GM18909 (cell line): ENCODE measurements around the gene TMEM91.

Source experiments
- ATAC-seq: cut with Tn5 transposase; IDR thresholded peaks from one replicate; pipeline ENCODE4 v1.9.1; 2021; ENCODE audit warnings: mild to moderate bottlenecking; ENCODE audit not compliant: unreplicated experiment, poor library complexity

The TMEM91 gene

GRCh38 chr19:41409288-41409687 lies 33.0 kb downstream of the TMEM91 start:
- no peak for ATAC-seq

GRCh38 chr19:41410336-41411054 lies 34.2 kb downstream of the TMEM91 start:
- no peak for ATAC-seq

DNA sequence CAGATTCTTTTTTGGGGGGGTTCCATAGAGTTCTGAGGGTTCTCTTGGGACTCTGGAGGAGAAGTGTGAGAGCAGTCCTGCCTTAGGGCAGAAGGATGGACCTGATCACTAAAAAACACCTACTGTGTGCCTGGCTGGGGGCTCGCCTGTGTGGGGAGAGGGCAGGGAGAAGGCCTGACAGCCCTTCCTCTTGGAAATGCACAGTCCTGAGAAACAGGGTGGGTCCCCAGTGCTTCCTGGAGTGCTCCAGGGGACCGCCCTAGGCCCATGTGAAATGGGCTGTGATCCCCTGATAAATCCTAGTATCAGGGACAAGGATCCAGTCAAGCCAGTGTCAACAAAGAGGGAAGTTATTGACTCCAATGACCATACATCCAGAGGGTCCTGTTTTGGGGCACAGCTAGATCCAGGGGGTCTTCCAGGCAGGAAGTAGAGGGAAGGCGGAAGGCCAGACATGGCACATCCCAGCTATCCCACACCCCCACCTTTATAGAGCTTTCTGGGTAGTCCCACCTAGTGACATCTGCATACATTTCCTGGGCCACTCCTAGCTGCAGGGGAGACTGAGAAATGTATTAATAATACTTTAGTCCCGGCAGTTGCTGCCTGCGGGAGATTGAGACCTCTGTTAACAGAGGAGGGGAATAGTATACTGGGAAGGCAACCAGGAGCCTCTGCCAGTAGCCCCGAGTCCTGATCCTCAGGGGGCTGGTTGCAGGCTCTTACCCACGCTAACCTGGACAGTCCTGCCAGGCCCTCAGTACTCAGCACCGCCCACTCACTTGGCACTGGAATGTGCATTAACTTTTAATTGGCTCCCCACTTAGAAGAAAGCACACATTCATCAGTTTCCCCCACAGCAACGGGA lies 35.0 kb downstream of the TMEM91 start:
- no peak for ATAC-seq

GRCh38 chr19:41411968-41412265 lies 35.6 kb downstream of the TMEM91 start:
- no peak for ATAC-seq

GRCh38 chr19:41412953-41413352 lies 36.6 kb downstream of the TMEM91 start:
- ATAC-seq: no peak

DNA sequence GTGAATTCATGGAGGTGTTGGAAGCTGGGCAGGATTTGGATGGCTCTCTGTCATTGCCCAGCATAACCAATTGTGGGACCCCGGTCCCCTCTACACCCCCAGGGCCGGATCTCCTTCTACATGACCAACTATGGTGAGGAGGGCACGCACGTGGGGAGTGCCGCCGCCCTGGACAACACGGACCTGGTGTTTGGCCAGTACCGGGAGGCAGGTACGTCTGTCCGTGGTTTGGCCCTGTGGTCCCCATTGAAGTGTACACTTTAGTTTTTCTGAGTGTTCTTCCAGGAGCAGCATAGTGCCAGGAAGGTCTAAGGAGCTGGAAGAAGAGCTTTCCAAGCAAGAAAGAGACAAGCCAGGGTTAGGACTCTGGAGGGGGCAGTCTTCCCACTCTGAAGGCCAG lies 37.6 kb downstream of the TMEM91 start:
- ATAC-seq: no peak

GRCh38 chr19:41414461-41414860 lies 38.1 kb downstream of the TMEM91 start:
- ATAC-seq: no peak

GRCh38 chr19:41415154-41415571 lies 38.8 kb downstream of the TMEM91 start:
- no peak for ATAC-seq

DNA sequence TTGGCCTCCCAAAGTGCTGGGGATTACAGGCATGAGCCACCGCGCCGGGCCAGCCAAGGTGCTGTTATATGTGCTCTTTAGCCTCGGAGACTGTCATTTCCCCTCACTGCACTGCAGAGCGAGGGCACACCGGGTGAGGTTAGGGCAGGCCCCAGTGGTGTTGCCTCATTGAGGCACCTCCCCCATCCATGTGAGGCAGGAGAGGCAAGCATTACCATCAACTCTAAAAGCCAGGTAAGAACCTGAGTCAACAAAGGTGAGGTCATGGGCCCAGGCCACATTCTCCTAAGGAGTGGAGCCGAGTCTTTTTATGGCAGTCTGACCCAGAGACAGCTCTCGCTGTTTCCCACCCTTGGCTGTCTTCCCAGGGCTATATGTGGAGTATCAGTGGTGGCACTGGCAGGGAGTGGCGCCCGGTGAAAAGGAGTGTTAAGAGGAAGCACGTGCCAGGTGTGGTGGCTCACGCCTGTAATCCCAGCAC lies 39.9 kb downstream of the TMEM91 start:
- no peak for ATAC-seq

DNA sequence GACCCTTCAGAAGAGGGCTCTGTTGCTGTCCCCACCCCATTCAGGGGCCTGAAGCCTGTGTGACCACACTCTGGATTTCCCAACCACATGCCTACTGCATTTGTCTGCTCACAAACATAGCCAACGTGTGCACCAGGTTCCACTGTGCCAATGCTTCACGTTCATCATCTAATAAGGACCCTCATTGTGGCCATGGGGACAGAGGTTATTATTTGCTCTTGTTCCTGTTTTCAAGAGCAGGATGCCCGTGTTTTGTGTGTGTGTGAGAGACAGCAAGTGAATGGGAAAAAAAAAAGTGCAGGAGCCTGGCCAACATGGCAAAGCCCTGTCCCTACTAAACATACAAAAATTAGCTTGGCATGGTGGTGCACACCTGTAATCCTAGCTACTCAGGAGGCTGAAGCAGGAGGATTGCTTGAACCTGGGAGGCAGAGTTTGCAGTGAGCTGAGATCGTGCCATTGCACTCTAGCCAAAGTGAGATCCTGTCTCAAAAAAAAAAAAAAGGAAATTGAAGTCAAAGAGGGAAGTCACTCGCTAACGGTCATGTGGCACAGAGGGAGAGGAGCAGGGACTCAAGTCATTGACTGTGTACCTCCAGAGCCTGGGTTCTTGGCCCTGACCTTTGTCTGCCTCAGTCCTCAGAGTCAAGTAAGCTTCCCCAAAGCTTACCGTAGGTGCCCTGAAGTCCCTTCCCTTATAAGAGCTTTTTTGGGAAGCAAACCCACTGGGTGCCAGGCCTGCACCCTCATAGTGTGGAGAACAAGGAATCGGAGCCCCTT lies 44.0 kb downstream of the TMEM91 start:
- ATAC-seq: no peak

- ATAC-seq: no peak
These were observed 45.0 kb downstream of the TMEM91 start for GRCh38 chr19:41421314-41421713.

DNA sequence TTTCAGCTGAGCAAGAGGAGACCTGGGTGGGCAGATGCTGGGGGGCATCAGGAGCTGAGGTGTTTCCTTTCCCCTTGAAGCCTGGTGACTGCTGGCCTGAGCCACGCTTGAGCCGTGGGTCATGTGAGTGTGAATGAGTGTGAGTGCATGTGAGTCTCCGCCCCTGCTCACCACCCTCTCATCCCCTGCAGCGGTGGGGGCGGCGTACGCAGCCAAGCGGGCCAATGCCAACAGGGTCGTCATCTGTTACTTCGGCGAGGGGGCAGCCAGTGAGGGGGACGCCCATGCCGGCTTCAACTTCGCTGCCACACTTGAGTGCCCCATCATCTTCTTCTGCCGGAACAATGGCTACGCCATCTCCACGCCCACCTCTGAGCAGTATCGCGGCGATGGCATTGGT lies 45.6 kb downstream of the TMEM91 start:
- ATAC-seq: no peak

- no peak for ATAC-seq
These were observed 46.1 kb downstream of the TMEM91 start for GRCh38 chr19:41422456-41422855.

- ATAC-seq: no peak
These were observed 46.6 kb downstream of the TMEM91 start for GRCh38 chr19:41422955-41423354.

GRCh38 chr19:41424335-41425173 lies 48.2 kb downstream of the TMEM91 start:
- ATAC-seq: no peak

GRCh38 chr19:41425174-41426115 lies 49.1 kb downstream of the TMEM91 start:
- ATAC-seq: no peak

DNA sequence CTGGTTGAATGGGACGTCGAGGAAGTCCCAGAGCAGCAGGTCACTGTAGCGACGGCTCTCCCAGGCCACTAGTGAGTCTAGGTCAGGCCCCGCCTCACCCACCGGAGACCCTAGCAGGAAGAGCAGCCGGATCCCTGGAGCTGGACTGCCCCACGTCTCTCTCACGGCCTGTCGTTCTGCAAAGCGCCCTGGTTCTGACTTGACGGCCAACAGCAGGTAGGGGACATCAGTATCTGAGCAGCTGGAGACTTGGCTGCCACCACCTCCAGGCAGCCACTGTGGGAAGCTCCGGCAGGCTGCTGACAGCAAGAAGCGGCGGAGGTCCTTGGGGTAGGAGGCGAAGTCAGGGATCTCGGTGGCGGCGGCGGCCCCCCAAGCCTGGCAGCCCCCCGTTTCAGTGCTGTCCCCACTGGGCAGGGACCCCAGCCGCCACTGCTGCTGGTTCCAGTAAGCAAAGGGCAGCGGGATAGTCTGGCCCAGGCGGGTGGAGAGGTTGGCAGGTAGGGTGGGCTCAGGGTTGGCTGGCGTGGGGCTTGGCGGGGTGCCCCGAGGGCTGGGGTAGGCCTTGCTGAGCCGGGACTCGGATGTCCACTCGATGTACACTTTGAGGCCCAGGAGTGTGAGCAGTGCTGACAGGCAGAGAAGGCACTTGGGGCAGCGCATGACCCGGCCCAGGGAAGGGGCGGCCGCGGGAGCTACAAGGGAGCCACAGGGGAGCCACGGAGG lies 49.9 kb downstream of the TMEM91 start:
- ATAC-seq: no peak

GRCh38 chr19:41426952-41427646 lies 50.8 kb downstream of the TMEM91 start, which contains the start of gene B3GNT8:
Gene B3GNT8 (minus strand): TSS chr19:41427374. CDS start chr19:41426778, 596 bp downstream.
- ATAC-seq: no peak
